HG02852 (cell line): Measurements from ENCODE around the gene LGR4.
A peak's percentile ranks its signal among the peaks of the same experiment; 100 is the strongest.
"Not testable (repeated sequence)": the region's sequence is repeated elsewhere in the genome, so short reads cannot be mapped to it uniquely, and the experiment has no call there.

Experiments used
- ATAC-seq: cut with Tn5 transposase; IDR thresholded peaks from one replicate; pipeline ENCODE4 v1.9.1; 2021; ENCODE audit warnings: mild to moderate bottlenecking, moderate library complexity; ENCODE audit not compliant: unreplicated experiment

The LGR4 gene

GRCh38 chr11:27472398-27473016, at the start of gene LGR4:
TSS of gene LGR4 (minus strand) at chr11:27472790. CDS start at chr11:27472302, 488 bp downstream.
- ATAC-seq: peak; percentile 84

GRCh38 chr11:27520226-27520625, 47.6 kb upstream of the LGR4 start:
- no peak for ATAC-seq

GRCh38 chr11:27518518-27518917, 45.9 kb upstream of the LGR4 start:
- ATAC-seq: no peak

GRCh38 chr11:27517490-27517889, 44.9 kb upstream of the LGR4 start:
- ATAC-seq: not testable (repeated sequence)

- no peak for ATAC-seq
Measured at GRCh38 chr11:27514558-27514957, 42.0 kb upstream of the LGR4 start.

- ATAC-seq: no peak
Measured at GRCh38 chr11:27514076-27514475, 41.5 kb upstream of the LGR4 start.

- no peak for ATAC-seq
Measured at GRCh38 chr11:27513389-27513788, 40.8 kb upstream of the LGR4 start.

GRCh38 chr11:27512238-27512637, 39.6 kb upstream of the LGR4 start:
- ATAC-seq: no peak

- no peak for ATAC-seq
Measured at GRCh38 chr11:27509908-27510307, 37.3 kb upstream of the LGR4 start.

GRCh38 chr11:27507557-27508322, 35.1 kb upstream of the LGR4 start:
- ATAC-seq: no peak

GRCh38 chr11:27506200-27507182, 33.9 kb upstream of the LGR4 start, which contains the start of gene LIN7C:
TSS of gene LIN7C (minus strand) at chr11:27506769. CDS start at chr11:27506752, 17 bp downstream.
- peak; percentile 95 for ATAC-seq

GRCh38 chr11:27505781-27506180, 33.2 kb upstream of the LGR4 start:
- ATAC-seq: peak; percentile 0

- ATAC-seq: no peak
Measured at GRCh38 chr11:27504205-27504604, 31.6 kb upstream of the LGR4 start.

GRCh38 chr11:27501100-27501499, 28.5 kb upstream of the LGR4 start:
- no peak for ATAC-seq

- ATAC-seq: no peak
Measured at GRCh38 chr11:27497911-27498310, 25.3 kb upstream of the LGR4 start.

- peak; percentile 72 for ATAC-seq
Measured at GRCh38 chr11:27497284-27497866, 24.8 kb upstream of the LGR4 start.

GRCh38 chr11:27496461-27496860, 23.9 kb upstream of the LGR4 start:
- ATAC-seq: no peak

GRCh38 chr11:27495710-27496300, 23.2 kb upstream of the LGR4 start:
- ATAC-seq: no peak

GRCh38 chr11:27489092-27489491, 16.5 kb upstream of the LGR4 start:
- no peak for ATAC-seq

GRCh38 chr11:27487706-27488105, 15.1 kb upstream of the LGR4 start:
- no peak for ATAC-seq
